ENCODE data around the gene LHFPL3. TPM values are rescaled to one million over a fixed set of nuclear protein-coding genes. Genes with fewer than 3 reads are reported as not detected.

Gene LHFPL3
- total RNA-seq, 1 experiment from 2014 or later, result not detected

DNA sequence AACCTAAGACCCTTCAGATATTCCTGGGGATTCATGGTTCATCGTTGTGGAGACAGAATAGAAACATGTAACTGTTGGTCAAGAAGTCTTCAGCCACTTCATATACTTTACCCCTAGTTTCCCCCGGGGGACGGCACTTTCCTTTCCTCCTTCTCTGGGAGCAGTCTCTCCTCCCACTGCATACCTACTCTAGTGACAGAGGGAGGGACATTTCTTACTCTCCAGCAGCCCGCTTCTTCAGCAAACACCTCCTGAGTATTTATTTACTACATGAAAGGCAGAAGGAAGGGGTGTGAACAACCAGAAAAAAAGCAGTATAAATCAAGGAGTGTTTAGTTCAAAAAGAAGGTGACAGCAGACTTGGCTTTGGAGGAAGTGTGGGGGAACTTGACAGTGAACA lies 69.0 kb downstream of the LHFPL3 start:
- H4K20me1 ChIP-seq (ENCODE audit: insufficient read depth), result no peaks in the 10 kb centered on the region
- no TSS peak for BruUV-seq (replicated peaks)
- H3F3A ChIP-seq (ENCODE audit: insufficient read depth, low read depth), result no peaks in the 10 kb centered on the region
- no peak overlapping the region for H3K4me2 ChIP-seq
- no peak overlapping the region for H3K4me3 ChIP-seq
- H3K4me1 ChIP-seq (replicated peaks; ENCODE audit: insufficient read depth), result no peaks in the 10 kb centered on the region
- H3K9me2 ChIP-seq (ENCODE audit: insufficient read depth), result no peaks in the 10 kb centered on the region
- intact Hi-C loops (cut with micrococcal nuclease; ENCODE audit: unreplicated experiment), result no loop called here
- 0 out of 2 replicates have a peak overlapping the region, but pooled peaks have one; percentile 16 for H2AFZ ChIP-seq
- no peaks in the 10 kb centered on the region for H3K79me2 ChIP-seq (ENCODE audit: low read depth)
- no peak for DNase-seq
- H3K27ac ChIP-seq, result no peak overlapping the region
- TF ChIP-seq, protein P1, sequence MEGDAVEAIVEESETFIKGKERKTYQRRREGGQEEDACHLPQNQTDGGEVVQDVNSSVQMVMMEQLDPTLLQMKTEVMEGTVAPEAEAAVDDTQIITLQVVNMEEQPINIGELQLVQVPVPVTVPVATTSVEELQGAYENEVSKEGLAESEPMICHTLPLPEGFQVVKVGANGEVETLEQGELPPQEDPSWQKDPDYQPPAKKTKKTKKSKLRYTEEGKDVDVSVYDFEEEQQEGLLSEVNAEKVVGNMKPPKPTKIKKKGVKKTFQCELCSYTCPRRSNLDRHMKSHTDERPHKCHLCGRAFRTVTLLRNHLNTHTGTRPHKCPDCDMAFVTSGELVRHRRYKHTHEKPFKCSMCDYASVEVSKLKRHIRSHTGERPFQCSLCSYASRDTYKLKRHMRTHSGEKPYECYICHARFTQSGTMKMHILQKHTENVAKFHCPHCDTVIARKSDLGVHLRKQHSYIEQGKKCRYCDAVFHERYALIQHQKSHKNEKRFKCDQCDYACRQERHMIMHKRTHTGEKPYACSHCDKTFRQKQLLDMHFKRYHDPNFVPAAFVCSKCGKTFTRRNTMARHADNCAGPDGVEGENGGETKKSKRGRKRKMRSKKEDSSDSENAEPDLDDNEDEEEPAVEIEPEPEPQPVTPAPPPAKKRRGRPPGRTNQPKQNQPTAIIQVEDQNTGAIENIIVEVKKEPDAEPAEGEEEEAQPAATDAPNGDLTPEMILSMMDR (conservative IDR thresholded peaks at IDR 0.05), result no peak
- TF ChIP-seq EZH2 (IDR thresholded peaks at IDR 0.05; ENCODE audit: low read depth), result no peak
- peaks cover 10% of the 10 kb centered on the region for H3K27me3 ChIP-seq (ENCODE audit: insufficient read depth, low read depth)
- ChIA-PET CTCF (no interaction called here), POLR2A (ENCODE audit: unreplicated experiment) (no interaction called here)
- H3K36me3 ChIP-seq (ENCODE audit: low read depth), result no peaks in the 10 kb centered on the region
- H3K9me3 ChIP-seq (ENCODE audit: insufficient read depth, low read depth), result no peaks in the 10 kb centered on the region

DNA sequence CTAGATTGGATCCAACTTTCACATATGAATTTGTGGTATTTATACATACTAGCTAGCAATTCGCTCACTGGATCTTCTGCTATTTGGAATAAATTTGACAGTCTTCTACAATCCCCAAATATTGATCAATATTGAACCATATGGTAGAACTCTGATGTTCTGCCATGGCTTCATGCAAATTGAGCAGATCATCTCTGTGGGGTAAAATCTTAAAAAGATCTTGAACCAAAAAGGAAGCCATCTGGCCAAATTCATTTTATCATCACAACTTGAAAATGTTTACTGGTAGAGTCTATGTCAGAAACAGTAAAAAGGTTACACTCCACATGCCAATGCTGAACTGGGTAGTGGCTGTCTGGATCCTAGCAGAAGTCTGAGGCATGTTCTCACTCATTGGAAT lies 80.0 kb downstream of the LHFPL3 start:
- BruUV-seq (replicated peaks), result no TSS peak
- TF ChIP-seq, protein P1 (conservative IDR thresholded peaks at IDR 0.05), result no peak
- no peak for TF ChIP-seq EZH2 (IDR thresholded peaks at IDR 0.05; ENCODE audit: low read depth)
- Histone ChIP-seq H3K9me3 (ENCODE audit: insufficient read depth, low read depth) (no peaks in the 10 kb centered on the region), H3F3A (ENCODE audit: insufficient read depth, low read depth) (no peaks in the 10 kb centered on the region), H3K27ac (no peak overlapping the region), H3K79me2 (ENCODE audit: low read depth) (no peaks in the 10 kb centered on the region), H3K4me2 (no peak overlapping the region), H4K20me1 (ENCODE audit: insufficient read depth) (no peaks in the 10 kb centered on the region), H3K4me1 (replicated peaks; ENCODE audit: insufficient read depth) (no peaks in the 10 kb centered on the region), H3K9me2 (ENCODE audit: insufficient read depth) (no peaks in the 10 kb centered on the region), H3K27me3 (ENCODE audit: insufficient read depth, low read depth) (peaks cover 33% of the 10 kb centered on the region), H3K4me3 (no peak overlapping the region), H2AFZ (no peak overlapping the region), H3K36me3 (ENCODE audit: low read depth) (no peaks in the 10 kb centered on the region)
- DNase-seq, result no peak
- intact Hi-C loops (cut with micrococcal nuclease; ENCODE audit: unreplicated experiment), result no loop called here
- ChIA-PET POLR2A (ENCODE audit: unreplicated experiment) (no interaction called here), CTCF (no interaction called here)

DNA sequence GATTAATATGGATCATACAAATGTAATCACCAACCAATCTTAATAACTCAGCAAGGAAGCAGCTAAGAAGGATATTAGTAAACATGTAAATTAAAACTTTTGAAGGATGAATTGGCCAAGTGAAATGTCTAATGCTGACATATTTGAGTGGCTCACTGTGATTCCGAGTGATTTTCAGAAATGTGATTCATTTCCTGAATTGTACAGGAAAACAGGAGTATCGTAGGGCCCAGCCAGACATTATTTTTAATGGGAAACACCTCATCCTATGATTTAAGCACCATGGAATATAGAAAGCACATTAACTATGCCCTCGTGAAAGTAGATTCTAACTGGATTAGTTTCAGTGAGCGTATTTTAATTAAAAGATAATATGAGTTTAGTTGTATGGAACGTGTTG lies 82.3 kb downstream of the LHFPL3 start:
- CTCF ChIA-PET, result no interaction called here
- TF ChIP-seq, protein P1 (conservative IDR thresholded peaks at IDR 0.05), result no peak
- TF ChIP-seq EZH2 (IDR thresholded peaks at IDR 0.05; ENCODE audit: low read depth), result no peak
- POLR2A ChIA-PET (ENCODE audit: unreplicated experiment), result no interaction called here
- no peaks in the 10 kb centered on the region for H3K4me1 ChIP-seq (replicated peaks; ENCODE audit: insufficient read depth)
- H3K27me3 ChIP-seq (ENCODE audit: insufficient read depth, low read depth), result peaks cover 35% of the 10 kb centered on the region
- no peaks in the 10 kb centered on the region for H3K9me3 ChIP-seq (ENCODE audit: insufficient read depth, low read depth)
- H3K9me2 ChIP-seq (ENCODE audit: insufficient read depth), result no peaks in the 10 kb centered on the region
- H2AFZ ChIP-seq, result no peak overlapping the region
- no peaks in the 10 kb centered on the region for H4K20me1 ChIP-seq (ENCODE audit: insufficient read depth)
- DNase-seq, result no peak
- H3K79me2 ChIP-seq (ENCODE audit: low read depth), result no peaks in the 10 kb centered on the region
- intact Hi-C loops (cut with micrococcal nuclease; ENCODE audit: unreplicated experiment), result no loop called here
- no peak overlapping the region for H3K27ac ChIP-seq
- BruUV-seq (replicated peaks), result no TSS peak
- H3K36me3 ChIP-seq (ENCODE audit: low read depth), result no peaks in the 10 kb centered on the region
- H3K4me3 ChIP-seq, result no peak overlapping the region
- no peak overlapping the region for H3K4me2 ChIP-seq
- no peaks in the 10 kb centered on the region for H3F3A ChIP-seq (ENCODE audit: insufficient read depth, low read depth)
